NB4 (cell line): ENCODE data around the gene GALNS.

Source experiments
- DNase-seq: peaks from one replicate; pipeline ENCODE4 v3.0.0; 2010; ENCODE audit warnings: low read depth
- H3K4me3 ChIP-seq: one replicate; pipeline ENCODE4 v1.5.1; 2011; ENCODE audit warnings: mild to moderate bottlenecking, low read depth, low read length, moderate library complexity
- CTCF ChIP-seq: IDR thresholded peaks from one replicate; pipeline ENCODE4 v1.5.1; 2012; ENCODE audit warnings: low read depth, low read length
- MAX ChIP-seq: IDR thresholded peaks from 2 replicates; pipeline ENCODE4 v1.6.1; 2011; ENCODE audit warnings: low read depth, low read length
- MYC ChIP-seq: IDR thresholded peaks from 2 replicates; pipeline ENCODE4 v1.6.1; 2011; ENCODE audit warnings: low read depth, low read length
- POLR2A ChIP-seq: IDR thresholded peaks from 2 replicates; pipeline ENCODE4 v1.6.1; 2011; ENCODE audit warnings: mild to moderate bottlenecking; ENCODE audit not compliant: insufficient read length; ENCODE audit errors: extremely low read depth

The GALNS gene

DNA sequence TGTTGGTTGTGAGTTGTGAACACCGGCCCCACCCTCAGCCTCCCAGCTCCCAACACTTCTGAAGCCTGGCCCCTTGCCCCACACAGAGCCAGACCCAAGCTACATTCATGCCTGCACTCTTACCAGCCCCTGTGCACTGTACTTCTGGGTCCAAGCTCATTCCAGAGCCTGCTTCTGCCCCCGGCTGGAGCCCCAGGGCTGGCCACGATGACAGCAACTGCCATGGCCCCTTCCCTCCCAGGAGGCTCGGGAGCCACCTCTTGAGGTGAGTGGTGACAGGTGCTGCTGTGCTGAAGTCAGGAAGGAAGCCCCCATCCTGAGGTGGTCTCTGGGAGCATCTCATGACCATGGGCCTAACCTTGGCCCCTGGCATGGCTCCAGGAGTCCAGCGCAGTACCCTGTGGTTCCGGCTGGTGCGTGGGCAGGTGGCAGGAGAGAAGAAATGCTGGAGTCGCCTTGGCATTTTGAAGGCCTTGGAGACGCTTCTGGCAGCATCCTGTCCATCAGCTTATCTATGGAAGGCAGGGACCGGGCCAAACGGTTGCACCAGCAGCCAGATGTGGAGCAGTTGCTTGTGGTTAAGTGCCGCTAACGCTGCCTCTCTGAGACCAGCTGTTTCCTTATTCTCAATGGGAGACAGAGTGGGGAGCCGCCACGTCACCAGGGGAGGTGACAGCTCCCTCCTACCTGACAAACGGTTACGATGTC lies 57.0 kb downstream of the GALNS start:
- peak; percentile 98 for DNase-seq
- peak overlapping the region; percentile 25 for H3K4me3 ChIP-seq
- no peak for TF ChIP-seq POLR2A
- no peak for TF ChIP-seq CTCF
- TF ChIP-seq MYC: peak; percentile 31; the same call in 1 of the 2 replicates
- peak; percentile 57; the same call in 1 of the 2 replicates for TF ChIP-seq MAX

- peak; percentile 78 for DNase-seq
- H3K4me3 ChIP-seq: peak overlapping the region; percentile 7
- no peak for TF ChIP-seq MAX
- TF ChIP-seq POLR2A: no peak
- TF ChIP-seq MYC: no peak
- no peak for TF ChIP-seq CTCF
Observed at GRCh38 chr16:88798772-88799455, 57.8 kb downstream of the GALNS start.

GRCh38 chr16:88798073-88798472 lies 58.7 kb downstream of the GALNS start:
- TF ChIP-seq CTCF: no peak
- TF ChIP-seq MAX: no peak
- TF ChIP-seq MYC: no peak
- H3K4me3 ChIP-seq: no peak overlapping the region
- no peak for DNase-seq

DNA sequence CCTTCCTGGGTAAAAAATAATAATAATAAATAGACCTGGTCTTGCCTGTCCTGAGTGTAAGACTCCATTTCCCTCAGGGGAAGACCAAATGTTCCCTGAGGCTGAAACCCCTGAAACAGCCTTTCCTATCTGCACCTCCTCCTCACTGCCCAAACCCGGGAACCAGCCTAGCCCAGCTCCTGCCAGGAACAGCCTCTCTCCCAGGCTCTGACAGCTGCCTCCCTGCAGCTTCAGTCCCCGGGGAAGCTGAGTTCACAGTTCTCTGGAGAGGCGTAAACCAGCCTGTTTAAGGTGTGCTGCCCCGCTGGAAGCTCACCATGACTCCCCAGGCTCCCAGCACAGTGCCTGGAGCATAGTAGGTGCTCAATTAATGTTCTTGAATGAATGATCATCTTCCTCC lies 60.5 kb downstream of the GALNS start:
- no peak for DNase-seq
- H3K4me3 ChIP-seq: no peak overlapping the region
- TF ChIP-seq MYC (no peak), CTCF (no peak), POLR2A (no peak)

DNA sequence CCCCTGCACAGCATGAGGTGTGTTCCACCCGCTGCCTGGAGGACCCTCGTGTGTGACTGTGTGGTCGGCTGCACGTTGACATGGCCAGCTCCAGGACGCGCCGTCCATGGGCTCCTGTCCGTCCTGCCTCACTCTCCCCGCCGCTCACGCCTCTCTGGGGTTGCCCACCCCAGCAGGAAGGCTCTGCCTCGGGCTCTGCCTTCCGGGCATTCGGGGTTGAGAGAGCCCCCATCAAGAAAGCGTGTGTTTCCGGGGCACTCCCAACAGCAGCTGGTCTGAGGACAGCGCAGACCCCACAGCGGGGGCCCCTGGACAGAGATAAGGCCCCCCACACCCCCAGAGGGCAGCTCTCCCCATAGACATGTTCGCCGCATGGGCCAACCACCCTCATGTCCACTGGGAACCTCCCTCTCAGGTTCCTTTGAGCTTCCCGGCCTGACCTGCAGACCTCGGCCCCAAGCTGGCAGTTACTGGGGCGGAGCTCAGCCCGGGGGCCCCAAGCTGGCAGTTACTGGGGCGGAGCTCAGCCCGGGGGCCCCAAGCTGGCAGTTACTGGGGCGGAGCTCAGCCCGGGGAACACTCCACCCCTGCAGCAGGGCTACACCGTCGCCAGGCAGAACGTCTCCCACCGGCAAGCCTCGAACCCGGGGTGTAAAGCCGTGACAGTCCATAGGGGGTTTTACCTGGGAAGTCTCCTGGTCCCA lies 63.3 kb downstream of the GALNS start:
- peak; percentile 93 for DNase-seq
- H3K4me3 ChIP-seq: peak overlapping the region; percentile 63
- TF ChIP-seq CTCF (no peak), MYC (peak; percentile 80), MAX (peak; percentile 63), POLR2A (peak; percentile 65)
